NCI-H446 treated with DMSO at 0.1 percent for 48 hours (cell line): ENCODE measurements around the gene GOLGA7B.

Source experiments
- DNase-seq: peaks from one replicate; lab custom pipeline; 2025; lab: John Stamatoyannopoulos, UW

GOLGA7B gene

DNA sequence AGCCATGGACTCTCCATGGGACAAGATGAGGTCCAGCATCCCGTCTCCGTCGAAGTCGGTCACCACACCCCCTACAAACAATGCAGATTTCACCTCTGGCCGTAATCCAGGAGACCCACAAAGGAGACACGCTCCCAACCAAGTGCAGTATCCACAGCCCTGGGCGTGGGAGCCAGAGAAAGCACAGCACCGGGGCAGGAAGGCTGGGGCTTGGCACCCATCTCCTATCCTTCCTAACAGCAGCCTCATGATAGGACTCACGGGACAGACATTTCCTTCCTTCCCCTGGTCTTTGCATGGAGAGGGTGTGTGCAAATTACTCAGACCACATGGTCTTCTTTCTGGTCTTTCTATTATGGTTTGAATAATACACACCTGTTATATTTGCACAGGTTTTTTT is 46.3 kb downstream of the GOLGA7B start:
- DNase-seq = no peak

DNA sequence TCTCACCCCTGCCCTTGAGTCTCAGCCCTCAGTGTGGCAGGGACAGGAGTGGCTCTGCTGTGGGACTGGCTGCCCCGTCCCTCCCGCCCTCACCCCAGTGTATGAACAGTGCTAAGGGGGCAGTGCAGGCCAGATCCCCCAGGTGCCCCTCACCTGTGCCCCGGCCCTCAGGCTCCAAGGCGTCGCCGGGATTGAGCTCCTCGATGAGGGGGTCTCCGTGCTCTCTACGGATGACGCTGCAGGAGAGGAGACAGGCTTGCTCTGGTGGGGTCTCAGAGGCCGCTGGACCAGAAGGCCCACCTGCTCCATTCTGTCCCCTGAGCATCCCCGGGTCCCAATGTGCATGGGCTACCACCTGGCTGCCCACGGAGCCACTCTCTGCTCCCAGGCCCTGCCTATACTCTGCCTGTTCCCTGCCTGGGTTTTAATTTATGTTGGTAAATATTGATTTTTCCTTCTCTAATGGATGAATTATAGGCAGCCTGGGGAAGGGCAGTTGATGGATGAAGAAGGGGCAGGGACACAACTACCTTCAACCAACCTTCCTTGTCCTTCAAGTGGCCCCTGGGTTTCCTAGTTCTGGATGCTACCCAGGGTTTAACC is 47.2 kb downstream of the GOLGA7B start:
- no peak for DNase-seq

DNA sequence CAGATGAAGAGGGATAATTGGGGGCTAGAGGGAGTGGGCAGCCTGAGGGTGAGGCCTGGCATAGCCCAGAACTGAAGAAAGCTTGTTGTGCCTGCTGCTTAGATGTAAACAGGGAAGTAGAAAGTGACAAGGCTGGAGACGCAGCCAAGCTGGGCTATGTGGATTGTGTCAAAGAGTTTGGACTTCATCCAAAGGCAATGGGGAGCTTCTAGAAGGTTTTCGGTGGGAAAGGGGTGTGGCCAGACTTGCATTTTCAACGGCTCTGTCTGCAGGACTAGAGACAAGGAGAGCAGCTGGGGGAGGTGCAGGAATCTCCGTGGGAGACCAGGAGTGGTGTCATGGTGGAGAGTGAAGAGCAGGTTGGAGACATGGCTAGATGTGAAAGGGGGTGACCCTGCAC is 48.8 kb downstream of the GOLGA7B start:
- no peak for DNase-seq

DNA sequence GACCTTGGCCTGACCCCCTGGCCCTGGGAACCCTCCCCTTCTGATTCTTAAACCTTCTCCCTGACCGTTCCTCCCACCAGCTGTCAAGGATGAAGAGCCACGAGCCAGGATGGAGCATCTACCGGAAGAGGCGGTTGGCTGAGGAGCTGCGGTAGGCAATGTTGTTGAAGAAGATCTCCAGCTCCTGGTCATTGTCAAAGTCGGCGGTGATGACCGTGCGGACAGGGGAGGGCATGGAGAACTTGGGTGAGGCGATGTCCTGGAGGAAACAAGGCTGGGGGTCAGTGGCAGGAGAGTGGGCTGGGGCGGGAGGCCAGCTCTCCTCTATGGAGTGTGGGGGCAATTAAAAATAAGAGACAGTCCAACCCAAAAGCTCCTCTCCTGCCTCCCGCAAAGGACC is 51.7 kb downstream of the GOLGA7B start:
- DNase-seq = no peak

DNA sequence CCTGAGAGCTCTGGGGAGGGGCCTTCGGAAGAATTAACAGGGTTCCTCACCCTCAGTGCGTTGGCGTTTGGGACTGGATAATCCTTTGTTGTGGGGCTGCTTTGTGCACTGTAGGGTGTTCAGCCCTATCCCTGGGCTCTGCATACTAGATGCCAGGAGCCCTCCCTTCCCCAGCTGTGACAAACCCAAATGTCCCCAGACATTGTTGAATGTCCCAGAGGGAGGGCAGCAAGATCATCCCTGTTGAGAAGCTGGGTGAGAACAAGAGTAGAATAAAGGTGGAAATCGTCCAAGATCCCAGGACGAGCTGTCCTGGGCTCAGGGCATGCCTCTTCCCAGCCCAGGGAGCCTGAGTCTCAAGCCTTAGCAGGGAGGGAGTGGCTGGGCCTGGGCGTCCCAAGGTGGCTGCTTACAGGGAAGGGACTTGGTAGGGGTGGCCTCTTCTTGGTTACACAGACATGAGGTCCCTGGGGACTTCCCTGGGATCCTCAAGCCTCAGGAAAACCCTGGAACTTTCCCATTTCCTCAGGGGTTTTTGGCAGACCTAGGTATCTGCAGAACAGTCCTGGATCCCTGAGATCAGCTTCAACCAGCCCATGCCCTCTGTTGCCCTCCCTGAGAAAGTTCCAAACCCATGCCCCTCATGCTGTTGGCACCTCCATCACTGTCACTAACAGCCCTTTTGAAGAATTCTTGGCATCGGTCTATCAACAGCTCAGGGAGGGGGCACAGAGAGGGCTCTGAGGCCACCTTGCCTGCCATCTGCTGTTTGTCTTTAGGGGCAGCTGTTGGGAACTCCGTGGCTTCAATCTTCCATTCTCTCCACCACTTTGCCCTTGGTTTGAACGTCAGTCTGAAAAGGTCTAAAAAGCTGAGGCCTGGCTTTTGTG is 53.7 kb downstream of the GOLGA7B start:
- peak; percentile 73 for DNase-seq

DNA sequence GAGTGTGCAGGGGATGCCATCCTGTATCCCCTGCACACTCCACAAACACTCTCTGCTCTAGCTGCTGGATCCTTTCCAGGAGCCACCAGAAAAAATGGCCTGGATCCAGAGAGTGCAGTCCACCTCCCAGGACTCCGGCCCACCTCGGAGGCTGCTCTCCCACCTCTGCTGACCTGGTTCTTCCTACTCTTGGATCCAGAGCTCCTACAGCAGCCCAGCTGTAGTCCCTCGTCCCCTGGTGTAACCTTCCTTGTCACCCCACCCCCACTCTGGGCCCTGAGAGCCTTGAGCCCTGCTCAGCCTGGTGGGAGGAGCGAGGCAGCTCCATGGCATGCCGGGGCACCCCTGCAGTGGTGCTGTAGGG is 54.4 kb downstream of the GOLGA7B start:
- DNase-seq = no peak

DNA sequence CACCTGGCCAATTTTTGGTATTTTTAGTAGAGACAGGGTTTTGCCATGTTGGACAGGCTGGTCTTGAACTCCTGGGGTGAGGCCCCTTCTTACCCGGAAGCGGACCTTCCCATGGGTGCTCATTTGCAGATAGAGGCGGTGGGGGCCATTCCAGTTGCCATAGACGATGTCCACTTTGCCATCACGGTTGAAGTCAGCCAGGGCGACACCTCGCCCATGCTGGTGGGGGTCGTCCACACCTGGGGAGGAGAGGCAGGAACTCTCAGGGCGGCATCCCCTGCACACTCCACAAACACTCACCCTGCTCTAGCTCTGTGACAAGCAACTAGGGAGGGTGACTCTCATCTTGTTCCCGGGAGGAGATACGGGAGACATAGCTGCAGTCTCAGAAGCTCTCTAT is 54.9 kb downstream of the GOLGA7B start:
- DNase-seq = no peak

DNA sequence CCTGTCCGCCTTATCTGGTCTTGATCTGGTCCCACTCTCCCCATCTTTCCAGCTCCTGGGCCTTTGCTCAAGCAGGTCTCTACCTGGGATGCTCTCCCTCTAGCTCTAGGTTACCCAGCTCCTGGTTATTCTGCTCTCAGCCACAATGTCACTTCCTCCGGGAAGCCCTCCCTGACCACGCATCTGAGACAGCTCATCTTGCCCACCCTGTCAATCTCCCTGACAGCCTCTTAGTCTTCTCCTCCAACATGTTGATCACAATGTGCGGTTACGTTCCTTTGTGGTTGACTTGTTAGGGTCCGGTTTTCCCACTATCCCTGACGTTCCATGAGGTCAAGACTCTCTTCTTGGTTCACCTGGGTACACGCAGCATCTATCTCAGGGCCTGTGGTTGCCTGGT is 55.6 kb downstream of the GOLGA7B start:
- no peak for DNase-seq

DNA sequence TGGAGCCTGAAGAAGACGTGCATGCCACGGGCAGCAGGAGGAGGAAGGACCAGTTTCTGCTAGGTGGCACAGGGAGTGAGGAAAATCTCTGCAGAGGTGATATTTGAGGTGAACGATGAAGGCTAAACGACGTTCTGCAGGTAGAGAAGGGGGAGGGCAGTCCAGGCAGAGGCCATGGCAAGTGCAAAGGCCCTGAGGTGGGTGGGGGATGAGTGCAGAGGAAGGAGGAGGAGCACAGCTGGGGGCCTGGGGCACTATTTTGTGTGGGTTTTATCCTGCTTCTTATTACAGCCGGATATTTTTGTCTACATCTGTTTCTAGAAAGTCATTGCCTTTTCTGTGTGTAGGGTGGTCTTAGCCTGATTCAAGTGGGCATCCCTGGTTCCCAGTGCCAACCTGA is 57.6 kb downstream of the GOLGA7B start:
- DNase-seq = no peak

DNA sequence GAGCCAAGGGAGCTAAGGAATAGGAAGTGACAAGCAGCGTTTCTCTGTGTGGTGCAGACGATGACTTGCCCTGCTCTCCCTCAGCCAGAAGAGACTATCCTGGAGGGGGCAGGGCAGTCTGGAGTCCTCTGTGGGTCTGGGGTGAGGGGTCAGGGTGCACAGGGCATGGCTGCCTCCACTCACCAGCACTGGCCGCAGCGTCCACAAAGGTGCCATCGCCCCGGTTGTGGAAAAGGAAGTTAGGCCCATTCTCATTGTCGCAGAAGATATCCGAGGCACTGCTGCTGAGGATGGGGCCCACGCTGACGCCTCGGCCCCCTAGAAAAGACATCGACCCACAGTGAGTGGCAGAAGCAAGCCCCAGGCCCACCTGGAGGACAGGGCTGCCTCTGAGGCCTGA is 58.2 kb downstream of the GOLGA7B start:
- DNase-seq = no peak

DNA sequence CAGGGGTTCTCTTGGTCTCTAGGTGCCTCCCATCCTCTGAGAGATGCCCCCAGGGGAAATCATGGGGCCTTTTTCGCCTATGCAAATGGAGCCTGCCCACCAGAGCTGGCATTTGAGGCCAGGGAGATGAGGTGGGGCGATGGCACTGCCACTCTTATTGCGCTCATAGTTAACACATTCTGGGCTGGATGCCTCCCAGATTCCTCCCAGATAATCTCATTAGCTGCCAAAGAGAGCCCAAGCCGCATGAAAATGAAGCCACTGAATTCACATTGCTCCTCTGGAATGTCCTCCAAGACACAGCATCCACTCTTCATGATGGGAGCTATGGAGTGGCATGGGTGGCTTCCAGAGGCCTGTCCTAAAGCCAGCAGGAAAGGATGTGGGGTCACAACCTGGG is 61.0 kb downstream of the GOLGA7B start:
- DNase-seq = no peak

DNA sequence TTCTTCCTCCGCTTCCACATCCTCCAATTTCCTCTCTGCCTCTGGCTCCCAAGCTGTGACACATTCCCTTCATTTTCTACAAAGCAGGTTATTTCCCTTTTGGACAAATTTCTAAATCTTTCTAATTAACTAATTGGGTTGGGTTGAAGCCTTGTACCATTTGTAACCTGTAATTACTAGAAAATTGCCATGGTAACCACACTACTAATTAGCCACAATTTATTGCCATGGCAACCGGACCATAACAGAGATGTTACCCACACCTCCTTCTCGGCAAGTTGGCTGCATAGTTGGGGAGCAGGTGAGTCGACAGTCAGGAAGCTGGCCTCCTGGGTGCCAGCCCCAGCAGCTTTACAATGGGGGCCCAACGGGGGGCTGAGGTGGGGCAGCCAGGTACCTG is 61.6 kb downstream of the GOLGA7B start:
- DNase-seq = no peak

DNA sequence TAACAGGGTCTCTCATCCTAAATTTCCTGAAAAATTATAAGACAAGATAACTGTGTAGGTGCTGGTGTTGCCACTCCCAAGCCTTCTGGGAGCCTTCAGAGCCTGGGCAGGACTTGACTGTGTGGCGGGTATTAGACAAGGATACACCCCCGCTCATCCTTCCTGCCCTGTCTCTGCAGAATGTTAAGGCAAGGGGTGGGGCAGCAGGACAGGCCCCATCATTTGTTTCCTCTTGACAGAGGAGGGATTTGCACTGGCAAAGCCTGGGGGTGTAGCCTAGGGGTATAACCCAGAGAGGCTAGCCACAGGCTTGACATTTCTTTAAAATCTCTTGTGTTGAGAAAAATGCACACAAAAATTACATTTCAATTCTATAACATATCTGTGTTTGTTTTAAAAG is 63.5 kb downstream of the GOLGA7B start:
- no peak for DNase-seq

DNA sequence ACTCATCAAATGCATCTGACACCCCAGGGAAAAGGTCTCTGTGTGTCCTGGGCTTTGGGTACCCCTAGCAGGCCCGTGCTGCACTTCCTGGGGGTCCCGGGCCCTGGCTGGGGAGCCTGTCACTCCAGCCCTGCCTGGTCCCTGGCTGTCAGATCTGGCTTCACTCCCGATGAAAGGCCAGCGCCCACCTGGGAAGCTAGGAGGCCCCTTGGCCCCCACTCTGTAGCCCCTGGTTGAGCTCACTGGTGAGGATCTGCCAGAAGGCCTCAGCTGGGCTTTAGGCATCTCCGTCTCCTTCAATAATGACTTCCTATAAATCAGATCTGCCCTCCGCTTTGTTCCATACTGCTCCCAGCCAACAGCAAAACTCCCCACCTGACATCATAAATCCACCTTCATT is 64.0 kb downstream of the GOLGA7B start:
- DNase-seq = no peak

DNA sequence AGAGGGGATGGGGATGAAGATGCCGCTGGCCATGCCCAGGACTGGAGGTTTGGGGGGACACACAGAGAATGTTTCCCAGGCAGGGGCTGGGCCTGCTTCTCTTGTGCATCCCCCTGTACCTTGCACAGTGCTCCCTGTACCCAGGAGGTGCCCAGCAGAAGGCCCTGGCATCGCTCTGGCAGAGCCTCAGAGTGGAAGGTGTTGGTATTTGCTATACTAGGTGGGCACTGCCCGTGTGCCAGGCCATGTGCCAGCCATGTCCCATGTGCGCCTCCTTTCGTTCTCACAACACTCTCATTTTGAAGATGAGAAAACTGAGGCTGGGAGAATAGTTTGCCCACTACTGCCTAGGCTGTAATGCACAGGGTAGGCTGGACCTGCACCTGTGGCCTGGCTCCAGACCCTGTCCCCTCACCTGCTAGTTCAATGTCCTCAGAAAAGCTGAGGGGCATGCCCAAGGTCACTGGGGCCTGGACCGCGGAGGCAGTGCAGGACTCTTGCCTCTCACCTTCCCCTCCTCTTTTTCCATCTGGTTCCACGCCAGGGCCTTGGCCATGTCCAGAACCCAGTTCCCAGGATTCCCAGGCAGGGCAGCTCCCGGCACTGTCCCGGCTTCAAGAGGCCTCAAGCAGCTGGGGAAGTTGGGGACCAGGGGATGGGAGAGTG is 64.7 kb downstream of the GOLGA7B start:
- no peak for DNase-seq

DNA sequence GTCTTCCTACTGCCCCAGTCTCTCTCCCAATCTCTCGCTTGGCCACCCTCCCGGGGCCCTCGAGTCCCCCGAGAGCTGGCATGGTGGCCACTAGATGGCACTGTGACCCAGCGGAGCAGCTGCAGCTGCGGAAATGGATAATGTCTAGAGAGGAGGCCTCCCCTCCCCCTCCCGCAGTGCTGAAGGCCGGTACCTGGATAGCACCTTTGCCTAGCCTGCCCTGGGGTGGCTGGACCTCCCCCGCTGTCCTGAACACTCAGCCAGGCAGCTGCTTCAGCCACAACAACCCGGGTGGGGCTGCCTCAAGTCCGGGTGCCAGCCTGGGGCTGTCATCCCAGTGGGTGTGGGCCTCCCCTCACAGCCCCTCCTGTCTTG is 65.2 kb downstream of the GOLGA7B start:
- DNase-seq = peak; percentile 12

DNA sequence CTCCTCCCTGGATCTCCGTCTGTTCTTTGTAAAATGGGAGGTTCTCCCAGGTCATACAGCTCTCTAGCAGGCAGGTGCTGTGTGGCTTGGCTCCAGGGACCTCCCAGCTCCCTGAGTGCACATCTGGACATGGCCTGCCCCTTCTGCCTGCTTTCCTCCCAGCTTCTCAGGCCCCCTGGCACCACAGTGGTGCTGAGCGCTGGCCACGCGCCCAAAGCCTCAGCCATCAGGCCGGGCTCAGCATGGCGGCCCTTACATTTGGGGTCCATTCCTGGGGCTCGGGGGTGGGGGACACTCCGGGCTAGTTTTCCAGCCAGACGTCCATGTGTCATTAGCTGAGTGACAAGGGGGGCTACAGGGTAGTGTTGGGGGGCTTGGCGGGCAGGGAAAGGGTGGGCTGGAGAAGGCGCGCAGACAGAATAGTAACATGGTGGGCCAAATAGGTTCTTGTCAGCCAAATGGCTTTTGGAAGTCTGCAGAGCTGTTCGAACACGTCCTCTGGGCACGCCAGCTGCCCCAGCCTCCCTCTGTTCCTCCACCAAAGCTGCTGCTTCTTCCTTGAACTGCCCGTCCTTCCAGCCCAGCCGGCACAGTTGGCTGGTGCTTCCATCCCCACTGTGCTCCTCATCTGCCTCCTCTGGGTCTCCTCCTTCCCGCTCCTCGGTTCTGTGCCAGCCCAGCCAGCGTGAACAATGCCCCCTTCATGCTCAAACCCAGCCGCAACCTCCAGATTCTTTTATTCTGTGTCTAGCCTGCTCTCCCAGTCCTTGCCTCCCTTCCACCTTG is 65.9 kb downstream of the GOLGA7B start:
- peak; percentile 94 for DNase-seq

DNA sequence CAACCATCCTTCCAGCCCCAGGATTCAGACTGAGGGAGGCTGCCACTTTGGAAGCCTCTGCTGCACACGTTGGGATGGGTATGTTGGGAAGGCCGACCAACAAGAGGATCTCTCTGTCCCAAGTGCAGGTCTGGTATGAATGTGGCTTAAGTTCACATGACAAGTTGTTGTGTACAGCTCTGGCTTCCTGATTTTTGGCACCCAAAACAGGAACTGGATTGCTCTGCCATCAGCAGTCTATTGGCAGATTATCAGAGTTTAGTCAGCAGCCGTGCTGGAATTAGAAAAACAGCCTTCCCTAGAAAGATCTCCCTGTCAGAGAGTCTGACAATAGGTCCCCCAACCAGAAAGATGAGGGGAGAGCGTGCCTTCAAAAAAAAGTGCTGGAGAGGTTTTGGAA is 66.9 kb downstream of the GOLGA7B start:
- peak; percentile 72 for DNase-seq

DNA sequence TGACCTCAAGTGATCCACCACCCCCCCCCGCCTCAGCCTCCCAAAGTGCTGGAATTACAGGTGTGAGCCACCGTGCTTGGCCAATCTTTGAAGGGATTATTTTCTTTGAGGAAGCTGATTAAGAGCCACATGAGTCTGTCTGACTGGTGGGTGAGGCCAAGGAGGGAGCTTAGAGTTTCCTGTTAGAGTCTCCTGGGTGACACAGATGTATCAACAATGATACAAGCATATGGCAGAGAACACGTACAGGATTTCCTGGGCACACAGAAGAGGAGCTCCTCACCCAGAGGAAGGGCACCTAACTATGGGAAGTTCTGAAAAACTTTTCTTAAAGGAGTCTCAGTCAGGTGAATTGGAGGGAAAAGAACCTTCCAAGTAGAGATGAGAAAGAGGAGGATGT is 69.4 kb downstream of the GOLGA7B start:
- no peak for DNase-seq

DNA sequence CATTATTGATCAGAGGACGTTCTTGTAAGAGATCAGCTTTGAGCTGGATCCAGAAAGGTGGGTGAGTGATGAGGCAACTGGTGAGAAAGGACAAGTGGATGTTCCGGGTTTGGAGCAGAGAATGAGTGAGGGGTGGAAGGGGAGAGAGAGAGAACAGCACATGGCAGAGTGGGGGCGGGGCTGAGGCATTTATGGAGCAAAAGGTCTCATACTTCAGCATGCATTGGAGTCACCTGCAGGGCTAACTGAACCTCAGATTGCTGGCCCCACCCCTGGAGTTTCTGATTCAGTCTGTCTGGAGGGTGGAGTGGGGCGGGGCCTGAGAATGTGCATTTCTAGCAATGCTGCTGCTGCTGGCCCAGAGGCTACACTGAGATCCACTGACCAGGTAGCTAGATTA is 71.2 kb downstream of the GOLGA7B start:
- DNase-seq = no peak
